HepG2 (cell line): ENCODE results near the gene ELAPOR1. TPM values are rescaled to one million over a fixed set of nuclear protein-coding genes. Genes with fewer than 3 reads are reported as not detected.

Experiments used
- CBX1 ChIP-seq: IDR thresholded peaks from one replicate; pipeline ENCODE4 v1.6.1; 2016; ENCODE audit warnings: antibody characterized with exemption, low read depth
- DR1 ChIP-seq: sonication (generic); formaldehyde crosslinking; IDR thresholded peaks from 2 replicates; pipeline ENCODE4 v1.8.0; 2021; ENCODE audit warnings: mild to moderate bottlenecking, missing genetic modification reagents, inconsistent platforms
- ELF1 ChIP-seq: sonication (generic); formaldehyde crosslinking; IDR thresholded peaks from 2 replicates; pipeline ENCODE4 v1.4.0; 2020; ENCODE audit warnings: missing genetic modification reagents
- FOXA1 ChIP-seq, 2 experiments: fragments of 450-650 bp in 1 of 2; sonication (generic) in 1 of 2; formaldehyde crosslinking in 1 of 2; IDR thresholded peaks; 2 replicates each; pipeline versions ENCODE4 v1.4.0 to v1.6.1; 2016 to 2020; ENCODE audit warnings: missing genetic modification reagents in 1 of 2
- GABPA ChIP-seq, 2 experiments: IDR thresholded peaks; 2 replicates each; pipeline ENCODE4 v1.6.1; 2011 to 2016; ENCODE audit warnings: low read depth in 2 of 2, low read length in 1 of 2, missing biosample characterization in 1 of 2, missing genetic modification characterization in 1 of 2
- GATAD1 ChIP-seq: IDR thresholded peaks from 2 replicates; pipeline ENCODE4 v1.6.1; 2016; ENCODE audit warnings: missing genetic modification reagents, missing compliant biosample characterization
- GLI4 ChIP-seq: sonication (generic); formaldehyde crosslinking; IDR thresholded peaks from 2 replicates; pipeline ENCODE4 v1.5.1; 2020; ENCODE audit warnings: missing genetic modification reagents, mild to moderate bottlenecking, moderate library complexity, borderline replicate concordance
- KLF9 ChIP-seq: IDR thresholded peaks from 2 replicates; pipeline ENCODE4 v1.6.1; 2016; ENCODE audit warnings: low read depth
- ZFP1 ChIP-seq: IDR thresholded peaks from 2 replicates; pipeline ENCODE4 v1.6.1; 2016
- ZNF17 ChIP-seq: sonication (generic); formaldehyde crosslinking; IDR thresholded peaks from 2 replicates; pipeline ENCODE4 v1.5.0; 2020; ENCODE audit warnings: mild to moderate bottlenecking, missing genetic modification reagents
- ZNF350 ChIP-seq: sonication (generic); formaldehyde crosslinking; IDR thresholded peaks from 2 replicates; pipeline ENCODE4 v1.4.0; 2020; ENCODE audit warnings: mild to moderate bottlenecking, low read depth, missing genetic modification reagents, borderline replicate concordance
- ZNF530 ChIP-seq: sonication (generic); formaldehyde crosslinking; IDR thresholded peaks from 2 replicates; pipeline ENCODE4 v1.5.0; 2020; ENCODE audit warnings: low read depth, mild to moderate bottlenecking, missing genetic modification reagents
- ZNF562 ChIP-seq: sonication (generic); formaldehyde crosslinking; IDR thresholded peaks from 2 replicates; pipeline ENCODE4 v1.8.0; 2022; ENCODE audit warnings: missing genetic modification reagents, borderline replicate concordance
- polyA plus RNA-seq, 8 experiments: library from polyadenylated mRNA; depleted of rRNA in 3 of 8; stranded (reverse) in 7 of 8; unstranded in 1 of 8; fragments of >200 nt; fragmentation: Illumina TruSeq in 4 of 8; extraction: Trizol in 4 of 8; gene quantifications; 2 replicates each; pipeline versions ENCODE4 v1.2.1 to v1.2.3, GENCODE V29; 2011 to 2016; ENCODE audit warnings: low read depth in 4 of 8, missing spikeins in 1 of 8, mixed read lengths in 1 of 8; ENCODE audit not compliant: insufficient read depth in 1 of 8
- total RNA-seq, 5 experiments: library from RNA; depleted of rRNA; stranded (reverse); fragments of >200 nt; fragmentation: Illumina TruSeq; extraction: Trizol; gene quantifications; 2 replicates each; pipeline ENCODE4 v1.2.3, GENCODE V29; 2016; ENCODE audit warnings: low read depth in 1 of 5
- TF ChIP-seq, protein P1 (sequence below), 2 experiments: fragments of 450-650 bp in 1 of 2; sonication (generic) in 1 of 2; formaldehyde crosslinking in 1 of 2; IDR thresholded peaks; 2 replicates each; pipeline versions ENCODE4 v1.6.1 to v1.8.0; 2016 to 2022; ENCODE audit warnings: antibody characterized with exemption in 1 of 2, mild to moderate bottlenecking in 1 of 2, missing genetic modification reagents in 1 of 2
- TF ChIP-seq, protein P2 (sequence below): sonication (generic); formaldehyde crosslinking; IDR thresholded peaks from 2 replicates; pipeline ENCODE4 v1.5.0; 2020; ENCODE audit warnings: missing genetic modification reagents
- TF ChIP-seq, protein P3 (sequence below): sonication (generic); formaldehyde crosslinking; IDR thresholded peaks from 2 replicates; pipeline ENCODE4 v1.5.0; 2020; ENCODE audit warnings: missing genetic modification reagents

Gene ELAPOR1
- total and polyA plus RNA-seq, 2 of the 13 experiments (the other 11 are each of a cell fraction or from before 2014, with no cell fraction given), result 0.13 to 0.20 TPM

DNA sequence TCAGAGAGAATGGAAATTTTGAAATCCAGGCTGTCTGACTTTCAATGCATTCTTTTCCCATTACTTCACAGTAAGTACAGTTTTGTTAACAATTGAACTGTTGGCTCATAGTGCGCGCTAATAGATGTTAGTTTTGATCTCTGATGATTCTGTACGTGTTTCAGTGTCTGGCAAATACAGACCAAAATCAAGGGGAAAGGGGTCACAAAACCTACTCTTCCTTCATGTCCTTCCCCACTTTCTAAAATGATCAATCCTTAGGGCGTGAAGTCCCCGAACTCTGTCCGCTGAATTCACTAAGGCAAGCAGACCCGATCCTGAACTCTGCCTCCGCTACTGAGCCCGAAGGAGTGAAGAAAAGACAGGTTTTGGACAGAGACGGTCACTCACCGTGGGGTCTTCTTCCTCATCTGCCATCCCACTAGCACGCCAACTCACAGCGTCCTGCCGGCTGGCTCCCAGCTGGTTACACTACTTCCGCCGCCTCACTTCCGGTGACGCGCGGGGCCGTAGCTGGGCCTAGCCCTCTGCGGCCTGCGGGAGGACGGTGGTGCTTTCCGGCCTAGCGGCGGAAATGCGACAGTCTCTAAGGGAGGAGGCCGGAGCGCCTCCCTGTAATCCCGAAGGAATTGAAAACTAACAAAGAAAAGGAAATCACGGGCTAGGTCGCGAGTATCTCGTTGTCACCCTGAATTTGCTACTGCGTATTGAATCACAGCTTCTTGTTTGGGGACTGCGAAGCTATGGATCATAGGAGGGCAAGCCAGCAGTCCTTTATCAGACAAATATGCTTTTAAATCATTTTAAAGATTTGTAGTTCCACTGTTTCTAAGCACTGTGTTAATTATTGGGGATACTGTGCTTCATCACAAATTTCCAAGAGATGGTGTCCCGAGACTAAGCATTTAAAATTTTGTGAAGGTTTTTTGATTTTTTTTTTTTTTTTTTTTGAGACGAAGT lies 38.1 kb upstream of the ELAPOR1 start, which contains the start of gene TAF13 (continued):
- no peak for TF ChIP-seq GLI4
- TF ChIP-seq, protein P1, sequence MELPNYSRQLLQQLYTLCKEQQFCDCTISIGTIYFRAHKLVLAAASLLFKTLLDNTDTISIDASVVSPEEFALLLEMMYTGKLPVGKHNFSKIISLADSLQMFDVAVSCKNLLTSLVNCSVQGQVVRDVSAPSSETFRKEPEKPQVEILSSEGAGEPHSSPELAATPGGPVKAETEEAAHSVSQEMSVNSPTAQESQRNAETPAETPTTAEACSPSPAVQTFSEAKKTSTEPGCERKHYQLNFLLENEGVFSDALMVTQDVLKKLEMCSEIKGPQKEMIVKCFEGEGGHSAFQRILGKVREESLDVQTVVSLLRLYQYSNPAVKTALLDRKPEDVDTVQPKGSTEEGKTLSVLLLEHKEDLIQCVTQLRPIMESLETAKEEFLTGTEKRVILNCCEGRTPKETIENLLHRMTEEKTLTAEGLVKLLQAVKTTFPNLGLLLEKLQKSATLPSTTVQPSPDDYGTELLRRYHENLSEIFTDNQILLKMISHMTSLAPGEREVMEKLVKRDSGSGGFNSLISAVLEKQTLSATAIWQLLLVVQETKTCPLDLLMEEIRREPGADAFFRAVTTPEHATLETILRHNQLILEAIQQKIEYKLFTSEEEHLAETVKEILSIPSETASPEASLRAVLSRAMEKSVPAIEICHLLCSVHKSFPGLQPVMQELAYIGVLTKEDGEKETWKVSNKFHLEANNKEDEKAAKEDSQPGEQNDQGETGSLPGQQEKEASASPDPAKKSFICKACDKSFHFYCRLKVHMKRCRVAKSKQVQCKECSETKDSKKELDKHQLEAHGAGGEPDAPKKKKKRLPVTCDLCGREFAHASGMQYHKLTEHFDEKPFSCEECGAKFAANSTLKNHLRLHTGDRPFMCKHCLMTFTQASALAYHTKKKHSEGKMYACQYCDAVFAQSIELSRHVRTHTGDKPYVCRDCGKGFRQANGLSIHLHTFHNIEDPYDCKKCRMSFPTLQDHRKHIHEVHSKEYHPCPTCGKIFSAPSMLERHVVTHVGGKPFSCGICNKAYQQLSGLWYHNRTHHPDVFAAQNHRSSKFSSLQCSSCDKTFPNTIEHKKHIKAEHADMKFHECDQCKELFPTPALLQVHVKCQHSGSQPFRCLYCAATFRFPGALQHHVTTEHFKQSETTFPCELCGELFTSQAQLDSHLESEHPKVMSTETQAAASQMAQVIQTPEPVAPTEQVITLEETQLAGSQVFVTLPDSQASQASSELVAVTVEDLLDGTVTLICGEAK (IDR thresholded peaks at IDR 0.05), result peak; percentile 78
- TF ChIP-seq, protein P1 (CRISPR knock-in tag; IDR thresholded peaks at IDR 0.05), result peak; percentile 79; the same call in 1 of the 2 replicates
- TF ChIP-seq, protein P2, sequence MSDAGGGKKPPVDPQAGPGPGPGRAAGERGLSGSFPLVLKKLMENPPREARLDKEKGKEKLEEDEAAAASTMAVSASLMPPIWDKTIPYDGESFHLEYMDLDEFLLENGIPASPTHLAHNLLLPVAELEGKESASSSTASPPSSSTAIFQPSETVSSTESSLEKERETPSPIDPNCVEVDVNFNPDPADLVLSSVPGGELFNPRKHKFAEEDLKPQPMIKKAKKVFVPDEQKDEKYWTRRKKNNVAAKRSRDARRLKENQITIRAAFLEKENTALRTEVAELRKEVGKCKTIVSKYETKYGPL (CRISPR knock-in tag), result no peak
- TF ChIP-seq ZNF17, result no peak
- TF ChIP-seq GATAD1 (CRISPR knock-in tag), result peak; percentile 96
- TF ChIP-seq, protein P3, sequence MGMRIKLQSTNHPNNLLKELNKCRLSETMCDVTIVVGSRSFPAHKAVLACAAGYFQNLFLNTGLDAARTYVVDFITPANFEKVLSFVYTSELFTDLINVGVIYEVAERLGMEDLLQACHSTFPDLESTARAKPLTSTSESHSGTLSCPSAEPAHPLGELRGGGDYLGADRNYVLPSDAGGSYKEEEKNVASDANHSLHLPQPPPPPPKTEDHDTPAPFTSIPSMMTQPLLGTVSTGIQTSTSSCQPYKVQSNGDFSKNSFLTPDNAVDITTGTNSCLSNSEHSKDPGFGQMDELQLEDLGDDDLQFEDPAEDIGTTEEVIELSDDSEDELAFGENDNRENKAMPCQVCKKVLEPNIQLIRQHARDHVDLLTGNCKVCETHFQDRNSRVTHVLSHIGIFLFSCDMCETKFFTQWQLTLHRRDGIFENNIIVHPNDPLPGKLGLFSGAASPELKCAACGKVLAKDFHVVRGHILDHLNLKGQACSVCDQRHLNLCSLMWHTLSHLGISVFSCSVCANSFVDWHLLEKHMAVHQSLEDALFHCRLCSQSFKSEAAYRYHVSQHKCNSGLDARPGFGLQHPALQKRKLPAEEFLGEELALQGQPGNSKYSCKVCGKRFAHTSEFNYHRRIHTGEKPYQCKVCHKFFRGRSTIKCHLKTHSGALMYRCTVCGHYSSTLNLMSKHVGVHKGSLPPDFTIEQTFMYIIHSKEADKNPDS (CRISPR knock-in tag), result no peak
- peak; percentile 91 for TF ChIP-seq ELF1
- no peak for TF ChIP-seq ZNF562
- peak; percentile 70 for TF ChIP-seq CBX1
- peak; percentile 89 for TF ChIP-seq ZFP1
- TF ChIP-seq ZNF530 (CRISPR knock-in tag), result no peak
- peak; percentile 91 for TF ChIP-seq ZNF350 (CRISPR knock-in tag)
- no peak; the same call in 1 of the 2 replicates for TF ChIP-seq KLF9
- peak; percentile 93 for TF ChIP-seq DR1 (CRISPR knock-in tag)
- no peak for TF ChIP-seq FOXA1 (IDR thresholded peaks at IDR 0.05)
- TF ChIP-seq FOXA1 (CRISPR knock-in tag; IDR thresholded peaks at IDR 0.05), result peak; percentile 48
- TF ChIP-seq GABPA (IDR thresholded peaks at IDR 0.05; ENCODE audit: low read depth, low read length), result peak; percentile 96
- TF ChIP-seq GABPA (CRISPR knock-in tag; IDR thresholded peaks at IDR 0.05; ENCODE audit: low read depth), result peak; percentile 100
